ENCODE measurements around the gene STK17B. TPM values are rescaled to one million over a fixed set of nuclear protein-coding genes. Genes with fewer than 3 reads are reported as not detected.

The STK17B gene
- total and polyA plus RNA-seq, 2 of the 8 experiments (the other 6 are each of a cell fraction or from before 2014, with no cell fraction given), result 1.8 to 10.5 TPM

DNA sequence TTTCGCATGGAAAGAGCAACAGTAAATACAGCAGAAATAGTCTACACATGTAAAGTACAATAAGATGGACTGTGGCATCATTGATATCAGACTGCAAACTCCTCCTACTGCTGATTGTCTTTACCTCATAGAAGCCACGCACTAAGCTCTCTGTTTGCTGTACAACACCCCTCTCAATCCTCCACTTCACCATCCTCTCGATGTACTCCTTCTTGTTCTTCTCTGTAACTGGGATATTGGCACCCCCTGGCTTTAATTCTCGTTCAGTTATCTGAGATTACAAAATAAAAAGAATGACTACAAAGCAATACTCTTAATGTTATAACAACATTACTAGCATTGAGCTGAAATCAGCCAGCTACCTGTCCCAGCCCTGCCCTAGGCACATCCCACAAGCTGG lies 49.3 kb upstream of the STK17B start:
- WGBS, 2 experiments (ENCODE audit: extremely low coverage in 1 of 2, insufficient coverage in 1 of 2, insufficient read length in 1 of 2, insufficient replicate concordance in 2 of 2, low coverage in 1 of 2, low lambda C conversion rate in 2 of 2, missing lambda C conversion rate in 1 of 2), result 89% methylated on average over 4 of the region's 4 CpGs; no CpG with 5 or more reads in 1 of the 2 experiments
- CTCF ChIA-PET (ENCODE audit: partially characterized antibody), result interaction anchor here (0.8 kb wide), 1 partner anchor 12 kb away, joined by 3 read pairs; no protein-coding TSS in a partner anchor
- TF ChIP-seq RNF2 (IDR thresholded peaks at IDR 0.05; ENCODE audit: borderline replicate concordance, low read depth, low read length, missing control alignments, poor library complexity, severe bottlenecking) (no peak), JUND (IDR thresholded peaks at IDR 0.05; ENCODE audit: low read length) (no peak), GTF2F1 (IDR thresholded peaks at IDR 0.05; ENCODE audit: borderline replicate concordance, low read depth, low read length) (no peak), KDM4A (IDR thresholded peaks at IDR 0.05; ENCODE audit: low read depth, low read length, severe bottlenecking) (no peak), TAF7 (optimal IDR thresholded peaks at IDR 0.05; ENCODE audit: borderline replicate concordance, low read depth, low read length) (no peak), HDAC6 (IDR thresholded peaks at IDR 0.05; ENCODE audit: low read depth, low read length) (no peak), SIN3A (conservative IDR thresholded peaks at IDR 0.05 in 1 of 2, IDR thresholded peaks at IDR 0.05 in 1 of 2; ENCODE audit: low read depth in 1 of 2, low read length in 2 of 2) (no peak), POU5F1 (IDR thresholded peaks at IDR 0.05; ENCODE audit: low read depth, low read length) (no peak), YY1 (IDR thresholded peaks at IDR 0.05; ENCODE audit: low read depth, low read length) (no peak), JUN (IDR thresholded peaks at IDR 0.05; ENCODE audit: low read depth, low read length) (no peak), CREB1 (IDR thresholded peaks at IDR 0.05) (no peak)
- TF ChIP-seq, protein P1, sequence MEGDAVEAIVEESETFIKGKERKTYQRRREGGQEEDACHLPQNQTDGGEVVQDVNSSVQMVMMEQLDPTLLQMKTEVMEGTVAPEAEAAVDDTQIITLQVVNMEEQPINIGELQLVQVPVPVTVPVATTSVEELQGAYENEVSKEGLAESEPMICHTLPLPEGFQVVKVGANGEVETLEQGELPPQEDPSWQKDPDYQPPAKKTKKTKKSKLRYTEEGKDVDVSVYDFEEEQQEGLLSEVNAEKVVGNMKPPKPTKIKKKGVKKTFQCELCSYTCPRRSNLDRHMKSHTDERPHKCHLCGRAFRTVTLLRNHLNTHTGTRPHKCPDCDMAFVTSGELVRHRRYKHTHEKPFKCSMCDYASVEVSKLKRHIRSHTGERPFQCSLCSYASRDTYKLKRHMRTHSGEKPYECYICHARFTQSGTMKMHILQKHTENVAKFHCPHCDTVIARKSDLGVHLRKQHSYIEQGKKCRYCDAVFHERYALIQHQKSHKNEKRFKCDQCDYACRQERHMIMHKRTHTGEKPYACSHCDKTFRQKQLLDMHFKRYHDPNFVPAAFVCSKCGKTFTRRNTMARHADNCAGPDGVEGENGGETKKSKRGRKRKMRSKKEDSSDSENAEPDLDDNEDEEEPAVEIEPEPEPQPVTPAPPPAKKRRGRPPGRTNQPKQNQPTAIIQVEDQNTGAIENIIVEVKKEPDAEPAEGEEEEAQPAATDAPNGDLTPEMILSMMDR (IDR thresholded peaks at IDR 0.05; ENCODE audit: control extremely low read depth in 1 of 3, insufficient read depth in 1 of 3, low read depth in 1 of 3, low read length in 3 of 3), result no peak

More for the DNA sequence above, 49.3 kb upstream of the STK17B start:
- Histone ChIP-seq H2BK5ac (ENCODE audit: low read depth, low read length) (no peak overlapping the region), H2BK20ac (ENCODE audit: low read length) (no peak overlapping the region), H4K5ac (ENCODE audit: insufficient read length, low read depth, low read length) (no peak overlapping the region), H4K8ac (ENCODE audit: extremely low read depth, insufficient read depth, low read length) (no peak overlapping the region; the same call in 1 of the 2 replicates), H3K4me1 (replicated peaks in 1 of 4; ENCODE audit: control insufficient read depth in 3 of 4, insufficient read depth in 4 of 4, low read length in 3 of 4) (peaks cover 0 to 3% (median 0%) of the 10 kb centered on the region in 4 experiments; a peak in 1 of 7 replicates), H2AK5ac (ENCODE audit: low read depth, low read length) (no peak overlapping the region), H3K23me2 (ENCODE audit: low read depth, low read length) (no peaks in the 10 kb centered on the region), H2AFZ (ENCODE audit: low read length) (no peak overlapping the region), H4K20me1 (replicated peaks in 1 of 2; ENCODE audit: control insufficient read depth in 1 of 2, insufficient read depth in 2 of 2, low read length in 2 of 2) (no peaks in the 10 kb centered on the region), H3K79me2 (ENCODE audit: control insufficient read depth in 1 of 2, insufficient read depth in 2 of 2, low read length in 2 of 2) (no peaks in the 10 kb centered on the region), H3K27ac (ENCODE audit: low read depth, low read length) (no peak overlapping the region), H3K27me3 (replicated peaks in 1 of 4; ENCODE audit: control insufficient read depth in 3 of 4, extremely low read depth in 1 of 4, insufficient read depth in 3 of 4, low read length in 3 of 4) (no peaks in the 10 kb centered on the region), H3K56ac (replicated peaks; ENCODE audit: insufficient read length, low read depth, low read length) (no peak overlapping the region), H3K18ac (ENCODE audit: extremely low read depth, low read length) (no peak overlapping the region), H3K4me3 (ENCODE audit: extremely low read depth in 1 of 4, insufficient read depth in 2 of 4, low read depth in 3 of 4, low read length in 4 of 4) (no peak overlapping the region), H2BK15ac (ENCODE audit: low read length) (no peak overlapping the region), H3K14ac (ENCODE audit: insufficient read length) (no peak overlapping the region), H3K23ac (ENCODE audit: insufficient read length) (no peak overlapping the region), H4K91ac (replicated peaks; ENCODE audit: insufficient read length, low read length) (no peak overlapping the region), H2BK120ac (replicated peaks; ENCODE audit: low read depth, low read length) (no peak overlapping the region), H3K9ac (replicated peaks in 1 of 4; ENCODE audit: extremely low read depth in 1 of 4, low read depth in 3 of 4, low read length in 3 of 4) (no peak overlapping the region), H3K9me3 (ENCODE audit: insufficient read depth in 2 of 2, low read depth in 1 of 2, low read length in 1 of 2) (no peaks in the 10 kb centered on the region), H3K4me2 (ENCODE audit: insufficient read depth in 1 of 2, low read depth in 2 of 2, low read length in 2 of 2) (no peak overlapping the region), H2BK12ac (ENCODE audit: low read depth, low read length) (no peak overlapping the region), H3K4ac (replicated peaks; ENCODE audit: insufficient read length, low read depth, low read length) (no peak overlapping the region), H3K36me3 (ENCODE audit: control insufficient read depth in 2 of 4, insufficient read depth in 4 of 4, low read length in 3 of 4) (no peaks in the 10 kb centered on the region), H3K79me1 (ENCODE audit: low read depth, low read length) (no peaks in the 10 kb centered on the region)
- FAIRE-seq, result no peak
- POLR2A ChIA-PET (ENCODE audit: partially characterized antibody), result no interaction called here
- no peak for DNase-seq (ENCODE audit: low read depth in 1 of 2, low spot score in 2 of 2)

Data from H1 (cell line).